Measurements from ENCODE around the gene BRD3. TPM values are rescaled to one million over a fixed set of nuclear protein-coding genes. Genes with fewer than 3 reads are reported as not detected.

The BRD3 gene
- total RNA-seq, 2 donors from 2014 or later: 8.4 to 10.6 TPM

DNA sequence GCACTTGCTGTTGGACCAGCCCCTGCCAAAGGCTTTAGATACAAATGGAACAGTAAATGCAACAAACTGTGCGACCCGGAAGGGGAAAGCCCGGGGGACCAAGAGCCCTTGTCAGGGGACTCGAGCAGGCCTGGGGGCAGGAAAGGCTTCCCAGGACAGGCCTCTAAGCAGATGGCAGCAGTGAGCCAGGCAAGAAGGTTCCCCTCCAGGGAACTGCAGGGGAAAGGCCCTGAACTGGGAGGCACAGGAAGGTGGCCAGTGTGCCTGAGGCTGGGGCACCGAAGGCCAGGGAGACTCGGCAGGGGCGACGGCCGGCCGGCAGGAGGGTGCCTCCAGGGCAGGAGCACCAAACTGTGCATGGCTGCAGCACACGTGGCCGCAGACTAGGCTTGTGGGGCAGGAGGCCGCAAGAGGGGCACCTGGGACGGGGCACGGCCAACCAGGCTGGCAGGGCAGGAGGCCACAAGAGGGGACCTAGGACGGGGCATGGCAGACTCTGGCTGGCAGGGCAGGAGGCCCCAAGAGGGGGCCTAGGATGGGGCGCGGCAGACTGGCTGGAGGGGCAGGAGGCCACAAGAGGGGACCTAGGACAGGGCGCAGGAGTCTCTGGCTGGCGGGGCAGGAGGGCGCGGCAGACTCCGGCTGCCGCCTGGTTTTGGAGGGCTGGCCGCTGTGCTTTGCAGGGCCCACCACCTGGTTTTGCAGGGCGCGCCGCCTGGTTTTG, 85.7 kb downstream of the BRD3 start:
- H3K4me3 Mint-ChIP-seq: no peak overlapping the region
- no peak for ATAC-seq (replicated peaks)
- H3K9me3 Mint-ChIP-seq: no peaks in the 10 kb centered on the region
- no peaks in the 10 kb centered on the region for H3K4me1 Mint-ChIP-seq
- H3K27ac Mint-ChIP-seq: no peak overlapping the region
- H3K27me3 Mint-ChIP-seq: no peaks in the 10 kb centered on the region
- no peaks in the 10 kb centered on the region for H3K36me3 Mint-ChIP-seq (ENCODE audit: low read depth)

DNA sequence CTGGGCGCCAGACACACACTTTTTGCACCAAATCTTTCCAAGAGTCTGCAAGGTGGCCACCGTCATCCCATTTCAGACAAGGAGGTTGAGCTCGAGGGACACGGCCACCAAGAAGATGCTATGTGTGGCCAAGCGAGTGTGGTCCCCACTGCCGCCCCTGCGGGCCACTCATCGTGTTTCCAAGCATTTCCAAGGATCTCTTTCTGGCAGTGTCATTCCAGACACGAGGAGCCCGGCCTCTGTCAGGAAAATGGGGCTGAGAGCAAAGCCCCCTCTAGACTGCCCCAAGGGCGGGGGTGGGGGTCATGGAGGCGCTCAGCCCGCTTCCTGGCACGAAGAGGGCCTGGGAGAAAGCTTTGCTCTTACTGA, 86.3 kb downstream of the BRD3 start:
- no peaks in the 10 kb centered on the region for H3K9me3 Mint-ChIP-seq
- H3K36me3 Mint-ChIP-seq (ENCODE audit: low read depth): no peaks in the 10 kb centered on the region
- H3K4me1 Mint-ChIP-seq: no peaks in the 10 kb centered on the region
- H3K4me3 Mint-ChIP-seq: no peak overlapping the region
- no peak for ATAC-seq (replicated peaks)
- H3K27me3 Mint-ChIP-seq: no peaks in the 10 kb centered on the region
- H3K27ac Mint-ChIP-seq: no peak overlapping the region

DNA sequence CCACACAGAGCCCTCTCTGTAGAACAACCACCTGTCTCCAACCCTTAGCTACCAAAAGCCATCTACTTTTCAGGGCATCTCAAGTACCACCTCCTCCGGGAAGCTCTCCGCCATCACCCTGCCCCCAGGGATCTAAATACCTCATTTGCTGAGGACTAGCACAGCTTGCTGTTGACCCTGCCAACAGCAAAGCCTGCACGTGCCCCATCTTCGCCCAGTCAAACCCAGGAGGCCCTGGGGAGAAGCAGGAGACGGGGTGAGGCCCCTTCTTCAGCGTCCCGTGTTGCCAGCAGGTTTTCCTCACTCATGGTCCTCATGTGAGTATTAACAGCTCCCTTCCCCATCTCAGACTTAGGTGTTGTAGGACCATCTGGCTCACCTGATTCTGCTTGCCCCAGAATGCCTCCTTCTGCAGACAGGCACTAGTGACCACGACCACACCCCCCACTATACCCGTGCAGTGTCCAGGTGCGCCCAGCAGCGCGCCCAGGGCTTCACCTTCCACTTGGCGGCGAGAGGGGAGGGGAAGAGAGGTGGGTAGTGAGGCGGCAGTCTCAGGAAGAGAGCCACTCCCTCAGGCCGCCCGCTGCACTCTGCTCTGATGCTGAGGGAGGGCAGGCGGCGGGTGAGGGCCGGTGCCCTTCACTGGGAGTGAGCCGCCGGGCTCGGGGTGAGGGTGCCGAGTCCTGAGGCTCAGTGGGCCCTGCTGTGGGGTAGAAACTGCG, 86.8 kb downstream of the BRD3 start:
- no peaks in the 10 kb centered on the region for H3K9me3 Mint-ChIP-seq
- H3K4me1 Mint-ChIP-seq: no peaks in the 10 kb centered on the region
- no peak for ATAC-seq (replicated peaks)
- no peak overlapping the region for H3K4me3 Mint-ChIP-seq
- H3K36me3 Mint-ChIP-seq (ENCODE audit: low read depth): no peaks in the 10 kb centered on the region
- H3K27me3 Mint-ChIP-seq: no peaks in the 10 kb centered on the region
- H3K27ac Mint-ChIP-seq: no peak overlapping the region

Other genes with a start within 250 kb of the BRD3 start
- gene VAV2, start 75.7 kb downstream of the BRD3 start, total RNA-seq: 1 to 10 TPM; 7.0 to 7.3 TPM
- gene BRD3OS, start 42.5 kb downstream of the BRD3 start, total RNA-seq: 10 to 100 TPM in 1 of 2 donors, 1 to 10 TPM in 1; 8.5 to 12.5 TPM
- 10 to 100 TPM; 26.7 to 48.1 TPM for gene WDR5, start 68.1 kb upstream of the BRD3 start, total RNA-seq
- 10 to 100 TPM; 58.0 to 86.0 TPM for gene RNU6ATAC, start 96.5 kb upstream of the BRD3 start, total RNA-seq

Data from activated T-helper 17 cell treated with anti-CD3 and anti-CD28 coated beads, Interleukin-2, amount 50 U/mL, for 72 hours (primary cell).